ACHN (cell line): Measurements from ENCODE around the gene ZMAT2.
"Not testable (repeated sequence)": the region's sequence is repeated elsewhere in the genome, so short reads cannot be mapped to it uniquely, and the experiment has no call there.

ENCODE experiments used
- DNase-seq: peaks from one replicate; pipeline ENCODE4 v3.0.0-alpha.2; 2015
- in situ Hi-C: cut with HindIII; loops from 2 replicates; pipeline ENCODE4 v1.10.0; 2017; ENCODE audit warnings: low sequenced_read_pairs, low pct_ligation_motif_present, low pct_unique_long_range_greater_than_20kb

ZMAT2 gene

DNA sequence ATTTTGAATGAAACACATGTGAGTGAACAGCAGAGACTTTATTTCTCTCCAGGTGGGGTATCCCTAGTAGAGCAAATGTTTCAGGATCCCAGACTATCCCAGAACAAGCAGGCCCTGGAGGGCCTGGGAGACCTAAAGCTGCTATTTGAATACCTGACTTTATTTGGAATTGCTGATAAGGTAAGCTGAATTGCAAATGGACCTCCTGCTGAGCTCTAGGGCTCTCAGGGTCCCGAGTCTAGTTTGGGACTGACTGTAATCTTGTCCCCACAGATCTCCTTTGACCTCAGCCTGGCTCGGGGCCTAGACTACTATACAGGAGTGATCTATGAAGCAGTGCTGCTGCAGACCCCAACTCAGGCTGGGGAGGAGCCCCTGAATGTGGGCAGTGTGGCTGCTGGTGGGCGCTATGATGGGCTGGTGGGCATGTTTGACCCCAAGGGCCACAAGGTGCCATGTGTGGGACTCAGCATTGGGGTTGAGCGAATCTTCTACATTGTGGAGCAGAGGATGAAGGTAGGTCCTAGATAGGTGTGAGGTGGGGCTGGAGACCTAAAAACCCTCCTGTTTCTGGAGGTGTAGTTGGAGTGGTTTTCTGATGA, 3.3 kb upstream of the ZMAT2 start:
- no peak for DNase-seq
- in situ Hi-C loops, result no loop called here

DNA sequence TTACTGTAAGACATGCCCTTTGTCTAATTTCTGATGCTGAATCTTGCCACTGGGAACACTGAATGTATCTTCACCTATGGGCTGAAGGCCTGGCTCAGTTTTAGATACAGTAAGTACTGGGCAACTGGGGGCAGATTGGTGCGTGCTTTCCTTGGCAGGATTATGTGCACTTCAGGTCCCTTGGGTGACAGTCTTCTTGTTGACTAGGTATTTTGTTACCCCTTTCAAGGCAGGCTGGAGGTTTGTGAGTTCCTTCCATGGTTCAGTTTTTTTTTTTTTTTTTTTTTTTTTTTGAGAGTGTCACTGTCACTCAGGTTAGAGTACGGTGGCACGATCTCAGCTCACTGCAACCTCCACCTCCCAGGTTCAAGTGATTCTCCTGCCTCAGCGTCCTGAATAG, 7.6 kb downstream of the ZMAT2 start:
- in situ Hi-C loops, result no loop called here
- DNase-seq, result no peak

DNA sequence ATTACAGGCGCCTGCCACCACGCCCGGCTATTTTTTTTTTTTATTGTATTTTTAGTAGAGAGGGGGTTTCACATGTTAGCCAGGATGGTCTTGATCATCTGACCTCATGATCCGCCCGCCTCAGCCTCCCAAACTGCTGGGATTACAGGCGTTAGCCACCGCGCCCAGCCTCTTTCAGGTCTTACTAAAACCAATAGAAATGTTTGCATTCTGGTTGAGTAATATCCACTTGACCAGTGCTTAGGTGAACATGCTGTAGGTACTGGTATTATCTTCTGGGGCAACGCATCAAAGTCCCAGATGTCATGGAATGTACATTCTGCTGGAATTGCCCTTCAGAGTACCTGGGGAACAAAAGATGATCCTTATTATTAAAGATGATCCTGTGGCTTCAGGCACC, 8.5 kb downstream of the ZMAT2 start:
- in situ Hi-C loops, DNase-seq: not testable (repeated sequence)

GRCh38 chr5:140710899-140711552, 10.8 kb downstream of the ZMAT2 start:
- in situ Hi-C loops, result no loop called here
- peak; percentile 97 for DNase-seq

GRCh38 chr5:140711794-140712193, 11.5 kb downstream of the ZMAT2 start:
- in situ Hi-C loops, result no loop called here
- DNase-seq, result no peak

DNA sequence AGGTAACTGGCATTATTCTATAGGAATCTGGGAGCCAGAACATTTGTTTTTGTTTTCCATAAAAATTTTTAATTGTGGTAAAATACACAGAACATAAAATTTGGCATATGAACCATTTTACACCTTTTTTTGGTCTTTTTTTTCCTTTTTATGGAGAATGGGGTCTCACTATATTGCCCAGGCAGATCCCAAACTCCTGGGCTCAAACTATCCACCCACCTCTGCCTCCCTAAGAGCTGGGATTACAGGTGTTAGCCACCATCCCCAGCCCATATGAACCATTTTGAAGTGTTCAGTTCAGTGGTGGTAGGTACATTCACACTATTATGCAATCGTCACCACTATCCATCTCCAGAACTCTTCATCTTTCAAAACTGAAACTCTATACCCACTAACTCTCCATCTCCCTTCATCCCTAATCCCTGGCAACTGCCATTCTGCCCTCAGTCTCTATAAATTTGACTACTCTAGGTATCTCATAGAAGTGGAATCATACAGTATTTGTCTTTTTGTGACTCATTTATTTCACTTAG, 13.4 kb downstream of the ZMAT2 start:
- no peak for DNase-seq
- in situ Hi-C loops, result no loop called here

DNA sequence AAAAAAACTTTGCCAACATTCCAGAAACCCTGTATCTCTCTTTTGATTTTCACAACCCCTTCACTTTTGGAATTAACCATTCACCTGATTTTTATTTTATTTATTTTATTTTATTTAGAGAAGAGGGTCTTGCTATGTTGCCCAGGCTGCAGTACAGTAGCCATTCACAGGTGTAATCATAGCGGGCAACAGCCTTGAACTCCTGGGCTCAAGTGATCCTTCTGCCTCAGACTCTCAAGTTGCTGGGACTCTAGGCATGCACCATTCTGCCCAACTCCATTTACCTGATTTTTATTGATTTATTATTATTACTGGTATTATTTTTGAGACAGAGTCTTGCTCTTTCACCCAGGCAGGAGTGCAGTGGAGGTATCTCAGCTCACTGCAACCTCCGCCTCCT, 16.0 kb downstream of the ZMAT2 start:
- DNase-seq, in situ Hi-C loops: not testable (repeated sequence)

DNA sequence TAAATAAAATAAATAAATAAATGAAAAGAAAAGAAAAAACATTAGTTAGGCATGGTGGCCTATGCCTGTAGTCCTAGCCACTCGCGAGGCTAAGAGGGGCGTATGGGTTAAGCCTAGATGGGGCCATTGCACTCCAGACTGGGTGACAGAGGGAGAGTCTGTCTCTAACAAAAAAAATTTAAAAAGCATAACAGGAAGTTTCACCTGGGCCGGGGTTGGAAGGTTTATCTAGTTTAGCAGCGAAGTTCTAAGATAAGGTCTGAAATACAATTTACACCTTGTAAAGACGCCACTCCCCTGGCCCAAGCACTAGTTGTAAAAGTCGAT, 18.0 kb downstream of the ZMAT2 start:
- no peak for DNase-seq
- in situ Hi-C loops, result no loop called here

DNA sequence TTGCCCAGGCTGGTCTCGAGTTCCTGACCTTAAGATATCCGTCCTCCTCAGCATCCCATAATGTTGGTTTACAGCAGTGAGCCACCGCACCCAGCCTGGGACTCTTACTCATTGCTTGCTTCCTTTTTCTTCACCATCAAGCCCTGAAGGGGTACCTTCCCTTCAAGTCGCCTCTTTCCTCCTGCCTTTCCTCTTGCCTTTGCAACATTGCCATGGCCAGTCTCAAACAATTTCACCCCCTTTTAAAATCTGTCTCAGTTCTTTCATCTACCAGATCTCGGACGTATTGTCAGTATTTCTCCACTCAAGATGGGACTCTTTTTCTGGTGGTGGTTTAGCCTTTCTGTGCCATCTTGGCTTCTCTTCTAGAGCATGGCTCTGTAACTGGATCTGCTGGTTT, 20.5 kb downstream of the ZMAT2 start:
- in situ Hi-C loops, DNase-seq: not testable (repeated sequence)

DNA sequence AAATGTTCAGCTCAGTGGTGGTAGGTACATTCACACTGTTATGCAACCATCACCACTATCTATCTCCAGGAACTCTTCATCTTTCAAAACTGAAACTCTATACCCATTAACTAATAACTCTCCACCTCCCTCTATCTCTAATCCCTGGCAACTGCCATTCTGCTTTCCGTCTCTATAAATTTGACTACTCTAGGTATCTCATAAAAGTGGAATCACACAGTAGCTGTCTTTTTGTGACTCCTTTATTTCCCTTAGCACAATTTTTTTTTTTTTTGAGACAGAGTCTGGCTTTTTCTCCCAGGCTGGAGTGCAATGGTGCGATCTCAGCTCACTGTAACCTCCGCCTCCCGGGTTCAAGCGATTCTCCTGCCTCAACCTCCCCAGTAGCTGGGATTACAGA, 21.1 kb downstream of the ZMAT2 start:
- in situ Hi-C loops, DNase-seq: not testable (repeated sequence)

GRCh38 chr5:140725799-140726471, 25.7 kb downstream of the ZMAT2 start:
- peak; percentile 97 for DNase-seq
- in situ Hi-C loops, result no loop called here

GRCh38 chr5:140733098-140733497, 32.9 kb downstream of the ZMAT2 start:
- DNase-seq, result no peak
- in situ Hi-C loops, result no loop called here

DNA sequence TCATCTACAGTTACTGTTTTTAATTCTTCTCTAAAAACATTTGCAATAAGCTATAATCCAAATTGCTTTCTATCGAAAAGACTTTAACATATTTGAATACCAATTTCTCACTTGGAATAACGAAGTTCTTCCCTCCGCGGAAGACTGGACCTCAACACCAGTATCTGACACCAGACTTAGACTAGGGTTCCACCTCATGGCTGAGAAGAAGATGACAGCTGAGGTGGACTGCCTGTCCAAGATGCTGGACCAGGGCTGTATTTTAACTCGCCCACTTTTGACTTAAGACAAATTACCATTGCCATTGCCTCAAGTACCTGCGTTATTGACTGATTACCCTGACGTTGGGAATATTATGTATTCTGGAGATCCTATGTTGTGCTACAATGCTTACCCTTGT, 34.1 kb downstream of the ZMAT2 start:
- DNase-seq, result no peak
- in situ Hi-C loops, result no loop called here

GRCh38 chr5:140737486-140737885, 37.2 kb downstream of the ZMAT2 start:
- no peak for DNase-seq
- in situ Hi-C loops, result no loop called here

DNA sequence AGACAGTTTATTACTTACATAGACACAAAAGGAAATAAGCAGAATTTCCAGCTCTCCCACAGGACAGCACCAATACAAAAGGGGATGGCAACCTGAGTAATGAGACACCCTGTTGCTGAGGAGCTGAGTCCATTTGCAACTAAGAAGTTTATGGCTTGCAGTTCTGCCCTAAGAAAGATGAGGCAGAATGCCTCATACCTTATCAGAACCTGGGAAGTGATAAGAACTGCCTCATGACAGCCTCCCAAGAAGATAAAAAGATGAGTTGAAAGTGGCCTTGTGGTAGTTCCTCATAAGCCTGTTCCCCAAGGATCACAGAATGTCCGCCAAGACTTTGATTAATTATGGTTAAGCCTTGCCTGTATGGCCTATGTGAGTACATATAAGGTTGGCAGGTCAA, 41.7 kb downstream of the ZMAT2 start:
- in situ Hi-C loops, result no loop called here

GRCh38 chr5:140753561-140753960, 53.3 kb downstream of the ZMAT2 start:
- in situ Hi-C loops, result no loop called here
- no peak for DNase-seq

More for the DNA sequence above, 41.7 kb downstream of the ZMAT2 start:
- no peak for DNase-seq
